ENCODE measurements around the gene SLC35B2.

SLC35B2 gene

DNA sequence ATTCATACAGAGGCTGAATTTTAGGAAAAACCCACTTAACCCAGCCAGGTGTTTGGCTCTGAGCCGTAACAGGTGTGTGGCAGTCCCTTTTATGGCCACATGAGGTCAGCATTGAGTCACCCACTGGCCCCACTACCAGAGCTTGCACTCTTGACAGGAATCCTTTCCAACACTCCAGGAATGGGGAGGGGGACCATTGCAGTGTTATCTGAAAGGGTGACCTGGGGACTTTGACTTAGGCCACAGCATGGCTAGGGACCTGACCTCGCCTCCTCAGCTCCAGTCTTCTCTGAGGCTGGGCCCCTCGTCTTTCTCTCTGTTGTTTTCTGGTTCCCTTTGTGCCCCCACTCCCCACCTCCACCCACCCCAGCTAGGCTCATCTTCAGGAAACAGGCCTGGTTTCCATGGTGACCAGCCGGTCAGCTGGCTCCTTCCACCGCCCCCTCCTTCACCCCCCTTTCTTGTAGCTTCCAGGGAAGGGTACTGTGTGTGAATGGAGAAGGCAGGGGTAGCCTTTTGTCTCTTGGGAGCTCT, 10.8 kb upstream of the SLC35B2 start:
- in situ Hi-C loops (cut with MboI; ENCODE audit: low sequenced_read_pairs) = no loop called here

DNA sequence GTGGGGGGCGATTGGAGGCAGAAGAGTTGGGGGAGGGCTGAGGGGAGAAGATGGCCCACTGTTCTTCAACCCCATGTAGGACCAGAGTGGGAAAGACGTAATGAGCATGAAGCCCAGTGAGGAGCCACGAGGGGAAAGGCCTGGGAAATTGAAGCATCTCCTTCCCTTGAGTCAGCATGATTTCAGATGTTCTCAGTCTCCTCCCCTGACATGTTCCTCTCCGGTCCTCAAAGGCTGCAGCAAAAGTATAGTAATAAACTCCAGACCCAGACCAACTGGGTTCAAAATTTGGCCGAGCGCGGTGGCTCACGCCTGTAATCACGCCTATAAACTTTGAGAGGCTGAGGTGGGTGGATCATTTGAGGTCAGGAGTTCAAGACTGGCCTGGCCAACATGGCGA, 9.9 kb upstream of the SLC35B2 start:
- in situ Hi-C loops (cut with MboI; ENCODE audit: low sequenced_read_pairs) = no loop called here

DNA sequence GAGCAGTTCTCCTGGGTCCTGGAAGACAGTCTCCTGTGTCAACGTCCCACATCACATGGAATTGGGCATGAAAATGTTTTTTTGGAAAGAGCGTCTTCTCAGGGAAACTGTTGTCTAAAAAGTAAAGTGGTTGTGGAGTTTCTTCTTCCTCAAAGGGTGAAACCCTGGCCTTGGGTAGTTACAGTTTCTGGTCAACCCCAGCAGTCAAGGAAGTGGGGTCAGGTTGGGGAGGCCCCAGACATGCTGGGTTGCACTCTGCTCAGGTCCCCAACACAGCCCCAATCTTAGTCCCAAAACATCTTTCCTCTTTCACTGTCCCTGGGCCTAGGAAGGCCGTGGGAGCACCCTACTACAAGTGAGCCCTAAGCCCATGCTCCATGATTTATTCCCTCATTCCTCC, 9.0 kb upstream of the SLC35B2 start:
- in situ Hi-C loops (cut with MboI; ENCODE audit: low sequenced_read_pairs) = no loop called here

DNA sequence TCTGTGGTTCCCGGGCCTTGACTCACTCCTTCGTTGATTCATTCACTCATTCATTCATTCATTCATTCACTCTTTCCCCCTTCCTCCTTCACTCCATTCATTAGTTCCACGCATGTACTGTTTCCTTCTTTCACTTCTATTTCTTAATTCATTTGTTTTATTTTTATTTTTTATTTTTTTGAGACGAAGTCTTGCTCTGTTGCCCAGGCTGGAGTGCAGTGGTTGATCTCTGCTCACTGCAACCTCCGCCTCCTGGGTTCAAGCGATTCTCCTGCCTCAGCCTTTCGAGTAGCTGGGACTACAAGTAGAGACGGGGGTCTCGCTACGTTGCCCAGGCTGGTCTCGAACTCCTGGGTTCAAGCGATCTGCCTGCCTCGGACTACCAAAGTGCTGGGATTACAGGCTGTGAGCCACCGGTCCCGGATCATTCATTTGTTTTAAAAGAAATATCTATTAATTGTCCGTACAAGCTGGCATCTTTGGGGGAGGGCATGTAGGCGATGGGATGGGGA, 8.4 kb upstream of the SLC35B2 start:
- in situ Hi-C loops (cut with MboI; ENCODE audit: low sequenced_read_pairs) = no loop called here

DNA sequence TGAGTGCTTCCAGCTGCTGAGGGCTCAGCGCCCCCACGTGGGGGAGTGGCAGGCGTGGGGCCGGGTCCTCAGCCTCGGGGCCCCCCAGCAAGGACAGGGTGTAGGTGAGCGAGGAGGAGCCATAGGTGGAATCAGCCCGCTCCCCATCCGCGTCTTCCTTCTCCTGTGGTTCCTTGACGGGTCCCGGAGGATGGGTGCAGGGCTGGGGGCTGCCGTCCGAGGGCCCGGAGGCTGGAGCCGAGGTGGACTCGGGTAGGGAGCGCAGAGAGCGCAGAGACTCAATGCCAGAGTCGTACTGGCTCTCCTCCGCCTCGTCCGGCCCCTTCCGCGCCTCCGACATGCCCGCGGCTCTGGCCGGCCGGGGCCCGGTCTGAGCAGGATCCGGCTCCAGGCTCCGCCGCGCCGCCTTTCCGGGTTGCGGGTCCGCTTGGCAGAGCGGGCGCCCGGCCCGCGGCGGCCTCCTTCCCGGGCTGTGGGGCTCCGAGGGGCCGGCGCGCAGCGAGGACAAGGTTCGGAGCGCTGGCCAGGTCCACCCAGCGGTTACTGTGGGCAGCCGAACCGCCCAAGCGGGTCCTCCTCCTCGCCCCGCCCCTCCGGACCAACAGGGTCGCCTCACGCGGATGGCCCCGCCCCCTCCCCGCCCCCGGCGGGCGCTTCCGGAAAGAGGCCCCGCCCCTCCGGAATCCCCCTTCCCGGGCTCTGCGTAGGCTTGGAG, 7.8 kb upstream of the SLC35B2 start, which contains the start of gene NFKBIE:
NFKBIE (minus strand) TSS at position 545 of the 715 bp plus-strand sequence; CDS start at position 340, 205 bp downstream.
- in situ Hi-C loops (cut with MboI; ENCODE audit: low sequenced_read_pairs) = no loop called here

DNA sequence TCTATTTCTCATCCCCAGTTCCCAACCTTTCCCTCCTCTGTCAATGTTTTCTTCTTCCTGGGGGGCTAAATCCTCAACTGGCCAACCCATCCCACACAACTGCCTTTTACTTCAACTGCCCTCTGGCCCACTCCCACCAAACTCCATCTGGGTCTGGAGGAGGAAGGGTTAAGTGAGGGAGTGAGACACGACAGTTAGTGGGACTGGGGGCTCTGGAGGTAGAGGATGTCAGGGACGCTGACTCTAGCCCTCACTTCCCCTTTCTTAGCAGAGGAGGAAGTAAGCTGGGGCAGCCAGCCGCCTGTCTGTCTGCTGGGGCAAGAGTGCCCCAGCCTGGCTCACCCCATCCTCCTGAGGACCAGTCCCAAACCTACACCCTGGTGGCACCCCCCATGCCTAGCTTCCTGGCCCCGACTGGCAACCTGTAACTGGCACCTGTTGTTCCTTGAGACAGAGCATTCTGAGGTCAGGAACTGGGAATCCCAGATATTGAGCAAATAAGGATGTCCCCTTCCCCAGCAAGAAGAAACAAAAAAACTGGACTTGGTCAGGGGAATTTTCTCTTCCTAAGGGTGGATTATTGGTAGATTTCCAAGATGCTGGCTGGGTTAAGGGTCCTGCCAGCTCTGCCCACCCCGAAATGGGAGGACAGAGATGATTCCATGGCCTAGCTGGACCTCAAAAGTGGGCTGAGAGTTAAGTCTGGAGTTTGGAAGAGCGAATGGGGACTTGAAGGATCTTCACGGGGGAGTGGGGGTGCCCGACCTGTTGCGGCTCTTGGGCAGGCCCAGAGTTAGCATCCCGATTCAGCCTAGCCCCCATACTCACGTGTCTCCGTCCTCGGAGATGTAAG, 7.1 kb upstream of the SLC35B2 start:
- in situ Hi-C loops (cut with MboI; ENCODE audit: low sequenced_read_pairs) = no loop called here

DNA sequence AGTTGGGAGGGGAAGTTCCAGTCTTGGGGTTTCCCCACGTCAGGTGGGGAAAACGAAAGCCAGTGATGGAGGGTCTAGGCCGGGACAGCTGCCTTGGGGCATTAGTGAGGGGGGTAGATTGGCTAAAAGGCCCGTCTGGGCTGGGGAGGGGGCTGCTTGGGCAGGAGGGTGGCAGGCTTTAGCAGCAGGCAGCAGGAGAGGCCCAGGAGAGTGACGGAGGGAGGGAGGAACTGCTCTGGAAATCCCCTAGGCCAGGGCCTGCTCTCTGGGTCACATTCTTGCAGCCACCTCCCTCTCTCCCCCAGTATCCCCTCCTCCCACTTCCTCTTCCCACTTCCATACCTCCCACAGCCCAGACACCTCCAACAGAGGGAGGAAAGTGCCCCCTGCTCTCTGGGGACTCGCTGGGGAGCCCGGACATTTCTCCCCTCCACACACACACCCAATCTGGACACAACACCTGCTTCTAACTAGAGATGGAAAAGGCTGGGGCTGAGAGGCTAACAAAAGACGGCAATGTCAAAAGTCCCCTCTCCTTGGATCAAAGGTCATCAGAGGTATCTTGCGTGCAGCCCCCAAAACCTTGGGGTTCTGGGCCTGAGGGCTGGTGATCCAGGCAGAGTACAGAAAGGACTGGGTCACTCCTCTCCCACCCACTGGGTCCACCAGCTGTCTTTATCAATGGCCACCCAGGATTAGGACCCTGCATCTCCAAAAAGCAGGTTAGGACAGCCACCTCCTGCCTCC, 6.2 kb upstream of the SLC35B2 start:
- in situ Hi-C loops (cut with MboI; ENCODE audit: low sequenced_read_pairs) = no loop called here

DNA sequence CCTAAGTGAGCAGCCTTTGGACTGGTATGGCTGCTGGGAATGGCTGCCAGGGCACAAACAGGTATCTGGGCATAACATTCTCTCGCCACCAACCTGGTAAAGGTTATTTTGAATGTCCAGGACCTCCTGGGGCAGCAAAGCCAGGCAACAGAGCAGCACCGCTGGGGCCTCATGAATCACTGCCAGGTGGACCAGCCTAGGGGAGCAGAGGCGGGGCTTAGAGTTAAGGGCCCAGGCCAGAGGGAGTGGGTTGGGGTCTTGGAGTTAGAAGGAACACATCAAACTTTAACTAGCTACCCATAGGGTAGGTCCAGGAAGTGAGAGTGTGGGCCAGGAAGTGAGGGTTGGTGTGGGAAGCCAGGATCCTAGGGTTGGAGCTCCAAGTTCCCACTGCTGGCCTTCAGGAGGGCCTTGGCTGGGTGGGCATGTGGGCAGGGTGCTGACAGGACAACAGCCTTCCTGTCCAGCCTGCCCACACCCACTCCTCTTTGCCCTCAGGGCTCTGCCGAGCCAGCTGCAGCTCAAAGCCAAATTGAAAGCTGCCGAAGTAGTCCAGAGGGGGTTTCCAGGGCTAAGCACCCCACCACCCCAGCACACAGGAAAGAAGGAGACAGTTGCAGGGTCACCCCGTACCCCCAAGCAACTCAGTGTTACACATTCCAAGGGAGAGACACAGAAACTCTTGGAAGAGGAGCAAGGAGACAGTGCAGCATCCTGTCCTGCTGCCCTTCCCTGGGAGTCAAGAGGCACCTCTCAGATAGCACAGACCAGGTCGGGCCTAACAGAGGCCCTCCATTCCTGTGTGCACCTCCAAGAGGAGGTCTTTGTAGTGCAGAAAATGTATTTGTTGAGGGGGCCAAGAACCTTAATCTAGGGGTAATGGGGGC, 5.4 kb upstream of the SLC35B2 start:
- in situ Hi-C loops (cut with MboI; ENCODE audit: low sequenced_read_pairs) = no loop called here

DNA sequence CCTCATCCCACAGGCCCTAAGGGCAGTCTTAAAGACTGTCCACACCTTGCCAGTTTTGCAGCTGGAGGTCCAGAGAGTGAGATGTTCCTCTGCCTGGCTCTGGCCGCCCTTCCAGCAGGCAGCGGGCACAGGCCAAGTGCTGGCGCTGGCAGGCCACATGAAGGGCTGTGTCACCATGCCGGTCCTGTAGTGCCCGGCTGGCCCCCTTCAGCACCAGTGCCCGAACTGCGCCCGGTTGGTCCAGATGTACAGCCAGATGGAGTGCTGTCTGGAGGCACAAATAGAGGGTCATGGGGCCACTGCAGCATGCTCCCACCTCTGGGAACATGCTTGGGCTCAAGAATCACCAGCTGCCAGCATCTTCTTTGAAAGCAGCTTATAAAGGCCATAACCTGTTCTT, 4.3 kb upstream of the SLC35B2 start:
- in situ Hi-C loops (cut with MboI; ENCODE audit: low sequenced_read_pairs) = no loop called here

DNA sequence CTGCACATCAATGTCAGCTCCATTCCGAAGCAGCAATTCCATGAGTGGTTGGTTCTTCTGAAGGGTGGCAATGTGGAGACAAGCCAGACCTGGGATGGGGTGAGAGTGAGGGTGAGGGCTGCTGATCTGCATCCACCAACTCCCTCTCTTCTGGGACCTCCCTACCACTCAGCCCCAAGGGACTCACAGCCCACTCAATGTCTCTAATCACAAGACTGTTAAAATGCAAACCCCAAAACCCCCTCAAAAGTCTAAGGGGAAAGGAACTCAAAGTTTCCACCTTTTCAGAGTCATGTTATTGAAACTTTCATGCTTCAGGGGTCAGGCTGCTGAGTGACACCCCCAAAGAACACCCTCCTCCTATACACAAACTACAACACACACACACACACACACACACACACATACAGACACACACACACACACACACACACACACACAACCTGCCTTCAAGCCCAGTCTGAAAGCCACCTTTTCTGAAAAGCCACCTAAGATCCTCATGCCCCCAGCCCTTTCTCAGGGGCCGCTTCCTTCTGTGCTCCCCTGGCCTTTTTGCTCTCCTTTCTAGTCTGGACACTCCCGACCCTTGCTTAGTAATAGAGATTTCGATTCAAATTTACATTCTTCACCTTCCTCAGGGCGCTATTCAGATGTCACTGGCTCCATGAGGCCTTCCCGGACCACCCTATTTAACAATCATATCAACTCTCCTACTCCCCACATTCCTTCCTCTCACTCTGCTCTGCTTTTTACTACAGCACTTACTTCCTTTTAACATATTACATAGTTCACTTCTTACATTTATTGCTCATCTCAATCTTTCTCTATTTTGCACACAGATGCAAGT, 3.3 kb upstream of the SLC35B2 start:
- in situ Hi-C loops (cut with MboI; ENCODE audit: low sequenced_read_pairs) = no loop called here

DNA sequence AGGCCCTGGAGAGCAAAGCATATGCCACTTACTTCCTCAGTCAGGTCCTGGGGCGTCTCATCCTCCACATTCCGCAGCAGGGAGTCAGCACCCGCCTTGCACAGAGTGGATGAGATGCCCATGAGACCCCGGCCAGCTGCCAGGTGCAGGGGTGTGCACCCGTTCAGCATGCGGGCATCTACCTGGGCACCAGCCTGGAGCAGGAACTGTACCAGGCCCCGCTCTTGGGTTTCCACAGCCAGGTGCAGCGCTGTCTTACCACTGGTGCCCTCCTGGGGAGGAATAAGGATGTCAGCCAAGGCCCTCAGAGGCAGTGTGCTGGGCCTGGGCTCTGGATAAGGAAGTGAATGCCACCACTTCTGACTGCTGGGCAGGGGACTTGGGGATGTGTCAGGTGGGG, 2.7 kb upstream of the SLC35B2 start:
- in situ Hi-C loops (cut with MboI; ENCODE audit: low sequenced_read_pairs) = no loop called here

DNA sequence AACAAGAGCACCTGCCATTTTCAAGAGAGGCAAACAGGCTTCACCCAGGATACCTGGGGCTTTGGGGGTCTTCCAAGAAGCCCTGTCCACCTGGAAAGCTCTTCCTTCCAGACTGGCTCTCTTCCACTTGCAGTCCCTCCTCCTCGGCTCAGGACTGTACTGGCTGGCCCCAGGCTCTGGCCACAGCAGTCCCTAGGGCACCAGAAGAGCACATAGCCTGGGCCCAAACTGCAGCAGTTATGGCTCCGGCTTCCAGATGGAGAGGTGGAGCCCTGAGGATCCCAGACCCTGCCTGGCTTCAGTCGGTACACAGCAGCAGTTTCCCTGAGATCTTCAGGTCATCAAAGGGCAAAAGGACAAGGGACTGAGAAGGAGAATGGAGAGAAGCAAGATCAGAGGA, 1.6 kb upstream of the SLC35B2 start:
- in situ Hi-C loops (cut with MboI; ENCODE audit: low sequenced_read_pairs) = no loop called here

DNA sequence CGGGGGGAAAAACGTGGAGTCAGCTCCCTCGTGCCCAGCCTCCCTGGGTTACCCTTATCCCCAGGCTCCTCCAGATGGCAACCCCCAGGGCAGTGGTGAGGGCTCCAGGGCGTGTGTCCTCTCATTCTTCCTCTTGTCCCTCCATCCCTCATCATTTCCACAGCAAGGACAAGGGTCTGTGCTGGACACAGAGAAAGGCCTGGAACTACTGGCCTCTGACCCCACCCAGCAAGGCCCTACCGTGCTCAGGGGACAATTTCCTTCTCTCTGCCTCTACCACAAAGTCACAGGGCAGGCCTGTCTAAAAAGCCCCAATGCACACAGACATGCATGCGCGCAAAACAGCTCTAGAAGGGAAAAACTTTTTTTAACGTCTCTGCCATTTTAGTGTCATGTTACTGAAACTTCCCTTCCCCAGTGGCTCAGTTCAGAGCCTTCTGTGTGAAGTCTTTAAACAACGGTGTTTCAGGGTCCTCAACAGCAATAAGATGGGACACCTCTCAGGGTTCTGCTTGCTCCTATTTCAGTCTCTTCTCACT, 1.1 kb upstream of the SLC35B2 start:
- in situ Hi-C loops (cut with MboI; ENCODE audit: low sequenced_read_pairs) = no loop called here

DNA sequence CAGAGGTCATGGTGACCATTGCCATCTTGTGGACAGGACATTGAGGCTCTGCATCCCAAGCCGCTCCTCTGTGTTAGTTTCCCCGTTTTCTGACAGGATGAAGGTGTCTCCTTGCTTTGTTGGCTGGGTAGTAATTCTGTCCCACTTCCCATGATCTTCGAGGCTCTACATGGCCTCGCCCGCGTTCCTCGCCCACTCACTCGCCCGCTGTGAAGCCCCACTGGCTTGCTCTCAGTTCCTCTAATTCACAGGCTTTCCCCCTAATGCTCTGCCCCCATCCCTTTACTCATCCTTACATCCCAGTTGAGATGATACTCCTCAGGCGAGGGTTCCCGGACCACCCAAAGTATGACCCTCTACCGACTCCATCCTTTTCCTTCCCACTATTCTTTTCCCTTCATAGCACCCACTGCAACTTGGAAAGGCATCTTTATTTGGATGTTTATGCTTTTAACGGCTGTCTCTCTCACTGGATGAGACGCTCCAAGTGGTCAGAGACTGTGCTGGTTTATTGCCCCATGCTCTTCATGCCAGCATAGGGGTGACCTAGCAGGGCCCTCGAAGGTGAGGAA, 511 bp upstream of the SLC35B2 start:
- in situ Hi-C loops (cut with MboI; ENCODE audit: low sequenced_read_pairs) = no loop called here

DNA sequence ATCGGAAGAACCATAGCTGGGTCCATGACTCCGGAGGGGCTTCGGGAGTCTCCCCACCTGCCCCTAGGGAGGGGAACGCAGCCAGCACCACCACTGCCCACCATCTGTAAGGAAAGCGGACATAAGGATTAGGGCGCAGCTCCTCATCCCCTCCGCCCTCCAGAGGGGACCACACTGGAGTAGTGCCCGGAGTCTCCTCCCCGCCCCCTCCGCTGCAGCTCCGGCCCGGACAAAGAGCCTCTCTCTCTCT, 628 bp downstream of the SLC35B2 start:
- in situ Hi-C loops (cut with MboI; ENCODE audit: low sequenced_read_pairs) = no loop called here

DNA sequence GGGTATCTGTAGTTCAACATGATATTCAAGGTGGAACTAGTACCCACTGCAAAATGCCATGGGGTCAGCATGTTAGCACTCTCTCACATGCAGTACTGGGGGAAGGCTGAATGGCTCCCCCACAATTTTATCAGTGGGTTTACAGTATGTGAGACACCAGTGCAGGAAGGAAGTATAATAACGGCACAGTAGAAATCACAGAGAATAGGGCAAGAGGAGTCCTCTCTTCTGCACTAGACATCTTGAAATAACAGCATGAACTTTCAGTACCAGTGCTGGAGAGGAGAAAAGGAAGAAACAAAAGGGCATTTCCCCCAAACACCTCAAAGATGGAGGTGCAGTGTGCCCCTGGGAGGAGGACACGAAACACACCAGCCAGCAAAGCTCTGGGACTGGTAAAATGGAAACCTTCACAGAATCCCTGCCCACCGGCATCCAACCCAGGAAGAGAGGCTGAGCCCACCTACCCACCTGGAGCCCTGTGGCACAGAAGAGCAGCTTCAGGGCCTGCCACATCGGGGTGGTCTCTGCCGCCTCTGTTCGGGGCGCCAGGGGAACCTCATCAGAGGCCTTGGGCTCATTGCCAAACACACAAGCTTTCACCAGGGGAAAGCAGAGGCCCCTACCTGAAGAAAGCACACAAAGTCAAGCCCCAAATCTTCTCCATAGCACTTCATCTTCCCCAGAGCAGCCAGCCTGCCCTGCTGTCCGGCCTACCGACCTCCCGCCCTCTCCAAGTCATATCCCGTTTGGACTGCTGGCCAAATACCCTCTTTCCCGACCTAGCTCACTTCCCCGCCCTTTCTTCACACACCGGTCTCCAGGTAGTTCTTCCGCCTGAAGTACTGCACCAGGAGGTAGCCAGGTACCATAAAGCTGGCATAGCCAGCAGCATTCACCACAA, 1.2 kb downstream of the SLC35B2 start:
- in situ Hi-C loops (cut with MboI; ENCODE audit: low sequenced_read_pairs) = no loop called here

DNA sequence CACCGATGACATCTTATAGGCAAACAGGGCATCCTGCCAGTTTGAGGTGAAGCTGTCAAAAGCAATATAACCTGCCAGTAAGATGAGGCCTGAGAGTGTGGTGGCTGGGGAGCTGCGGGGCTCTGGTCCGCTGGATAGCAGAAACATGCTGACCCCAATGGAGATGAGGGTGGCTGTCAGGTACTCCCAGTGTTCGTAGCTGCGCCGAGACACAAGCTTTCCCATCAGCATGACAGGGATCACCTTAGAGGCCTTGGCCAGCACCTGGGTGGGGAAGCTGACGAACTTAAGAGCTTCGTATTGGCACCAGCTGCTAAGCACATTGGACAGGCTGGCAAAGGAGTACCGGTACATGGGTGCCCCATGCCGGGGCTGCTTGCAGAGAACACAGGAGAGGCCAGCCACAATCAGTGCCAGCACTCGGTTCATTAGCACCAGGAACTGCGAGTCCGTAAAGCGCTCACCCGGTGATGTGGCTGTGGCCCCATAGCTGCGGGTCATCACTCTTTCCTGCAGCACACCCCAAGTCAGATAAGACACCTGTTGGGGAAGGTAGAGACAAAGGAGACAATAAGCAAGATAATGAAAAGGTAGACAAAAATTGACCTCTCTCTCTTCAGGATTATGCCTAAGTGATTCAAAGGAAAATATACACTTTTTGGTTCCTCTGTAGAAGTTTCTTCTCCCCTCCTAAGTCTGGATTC, 2.1 kb downstream of the SLC35B2 start:
- in situ Hi-C loops (cut with MboI; ENCODE audit: low sequenced_read_pairs) = no loop called here

Data from hTERT RPE-1 (cell line).